Activated CD4-positive, alpha-beta T cell treated with anti-CD3 and anti-CD28 coated beads, Interleukin-10, Interleukin-2, amounts not matched to agents 100 ng/mL and 50 ng/mL, durations not matched to agents 16 hours and 8 hours (primary cell): Measurements from ENCODE around the gene SYCP1.
"Not testable (repeated sequence)": the region's sequence is repeated elsewhere in the genome, so short reads cannot be mapped to it uniquely, and the experiment has no call there.

Experiments
- DNase-seq: peaks from one replicate; pipeline ENCODE4 v3.0.0-alpha.2; 2020

Gene SYCP1, protein sequence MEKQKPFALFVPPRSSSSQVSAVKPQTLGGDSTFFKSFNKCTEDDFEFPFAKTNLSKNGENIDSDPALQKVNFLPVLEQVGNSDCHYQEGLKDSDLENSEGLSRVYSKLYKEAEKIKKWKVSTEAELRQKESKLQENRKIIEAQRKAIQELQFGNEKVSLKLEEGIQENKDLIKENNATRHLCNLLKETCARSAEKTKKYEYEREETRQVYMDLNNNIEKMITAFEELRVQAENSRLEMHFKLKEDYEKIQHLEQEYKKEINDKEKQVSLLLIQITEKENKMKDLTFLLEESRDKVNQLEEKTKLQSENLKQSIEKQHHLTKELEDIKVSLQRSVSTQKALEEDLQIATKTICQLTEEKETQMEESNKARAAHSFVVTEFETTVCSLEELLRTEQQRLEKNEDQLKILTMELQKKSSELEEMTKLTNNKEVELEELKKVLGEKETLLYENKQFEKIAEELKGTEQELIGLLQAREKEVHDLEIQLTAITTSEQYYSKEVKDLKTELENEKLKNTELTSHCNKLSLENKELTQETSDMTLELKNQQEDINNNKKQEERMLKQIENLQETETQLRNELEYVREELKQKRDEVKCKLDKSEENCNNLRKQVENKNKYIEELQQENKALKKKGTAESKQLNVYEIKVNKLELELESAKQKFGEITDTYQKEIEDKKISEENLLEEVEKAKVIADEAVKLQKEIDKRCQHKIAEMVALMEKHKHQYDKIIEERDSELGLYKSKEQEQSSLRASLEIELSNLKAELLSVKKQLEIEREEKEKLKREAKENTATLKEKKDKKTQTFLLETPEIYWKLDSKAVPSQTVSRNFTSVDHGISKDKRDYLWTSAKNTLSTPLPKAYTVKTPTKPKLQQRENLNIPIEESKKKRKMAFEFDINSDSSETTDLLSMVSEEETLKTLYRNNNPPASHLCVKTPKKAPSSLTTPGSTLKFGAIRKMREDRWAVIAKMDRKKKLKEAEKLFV

DNA sequence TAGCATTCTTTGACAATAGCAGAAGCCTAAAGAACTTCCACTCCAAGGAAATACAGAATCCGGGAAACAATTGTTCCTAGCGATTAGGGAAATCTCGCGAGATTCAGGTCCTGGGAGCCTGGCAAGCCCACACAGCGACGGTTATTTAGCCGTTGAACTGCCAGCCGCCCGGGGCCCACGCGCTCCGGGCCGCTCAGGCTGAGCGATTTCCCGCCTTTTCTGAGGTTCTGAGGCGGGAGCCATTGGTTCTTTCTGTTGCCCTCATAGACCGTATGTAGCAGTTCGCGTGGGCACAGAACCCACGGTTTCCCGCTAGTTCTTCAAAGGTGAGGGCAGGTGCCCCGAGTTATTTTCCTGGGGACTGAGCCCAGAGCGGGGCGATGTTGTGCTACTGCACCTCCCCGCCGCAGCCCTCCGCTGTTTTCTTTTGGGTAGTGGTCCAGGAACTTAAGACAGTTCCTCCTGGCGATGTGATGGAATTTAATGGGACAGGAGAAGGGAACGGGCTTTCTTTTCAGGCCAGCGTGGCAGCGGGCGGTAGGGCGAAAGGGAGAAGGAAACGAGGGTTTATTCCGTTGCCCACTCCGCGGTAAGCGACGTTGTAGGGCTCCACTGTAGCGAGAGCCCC lies at the start of gene SYCP1:
SYCP1 (plus strand) TSS at position 171 of the 628 bp plus-strand sequence. CDS start 602 bp downstream, outside the sequence.
- DNase-seq, result no peak

DNA sequence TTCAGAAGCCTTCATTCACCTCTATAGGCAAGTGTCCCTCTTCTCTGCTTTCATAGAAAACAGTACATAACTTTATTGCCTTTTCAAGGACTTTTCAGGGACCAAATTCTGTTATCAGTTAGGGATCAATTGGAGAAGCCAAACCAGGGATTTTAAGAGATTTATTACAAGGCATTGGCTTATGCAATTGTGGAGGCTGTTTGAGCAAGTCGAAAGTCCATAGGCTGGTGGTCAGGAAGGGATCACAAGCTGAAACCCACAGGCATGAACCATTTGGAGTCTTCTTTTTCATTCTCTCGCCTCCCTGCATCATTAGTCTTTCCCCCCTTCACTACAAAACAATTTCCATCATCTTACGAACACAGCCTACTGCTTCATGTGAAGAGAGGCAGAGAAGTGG lies 34.8 kb upstream of the SYCP1 start:
- no peak for DNase-seq

DNA sequence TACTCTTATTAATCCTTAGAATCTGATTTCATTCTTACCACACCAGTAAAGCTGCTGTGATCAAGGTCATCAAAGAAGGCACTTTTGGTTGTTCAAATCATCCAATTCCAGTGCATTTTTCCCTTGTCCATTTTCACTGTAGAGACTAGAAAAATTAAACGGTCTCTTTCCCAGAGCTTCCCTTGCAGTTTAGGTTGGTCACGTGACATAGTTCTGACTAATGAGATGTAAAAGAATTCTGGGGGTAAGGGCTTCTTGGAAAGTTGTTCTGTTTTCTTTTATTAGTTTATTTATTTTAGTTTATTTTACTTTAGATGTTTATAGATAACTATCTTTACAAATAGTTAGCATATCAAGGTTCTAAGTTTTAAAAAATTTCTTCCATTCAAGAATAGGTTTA lies 34.3 kb upstream of the SYCP1 start:
- DNase-seq, result no peak

DNA sequence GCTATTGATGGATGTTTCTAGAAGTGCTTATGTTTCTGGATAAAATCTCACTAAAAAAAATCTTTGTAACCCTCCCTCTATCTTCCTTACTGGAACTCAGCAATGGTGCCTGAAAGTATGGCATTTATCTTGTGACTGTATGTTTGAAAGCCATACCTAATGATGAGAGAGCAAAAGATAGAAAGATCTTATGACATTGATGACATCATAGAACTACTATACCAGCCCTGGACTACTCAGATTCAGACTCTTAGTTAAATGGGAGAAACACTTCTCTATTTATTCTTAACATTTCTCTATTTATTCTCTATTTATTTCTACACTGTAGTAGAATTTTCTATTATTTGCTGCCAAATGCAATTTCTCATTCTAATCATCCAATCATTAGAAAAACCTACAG lies 32.7 kb upstream of the SYCP1 start:
- no peak for DNase-seq

DNA sequence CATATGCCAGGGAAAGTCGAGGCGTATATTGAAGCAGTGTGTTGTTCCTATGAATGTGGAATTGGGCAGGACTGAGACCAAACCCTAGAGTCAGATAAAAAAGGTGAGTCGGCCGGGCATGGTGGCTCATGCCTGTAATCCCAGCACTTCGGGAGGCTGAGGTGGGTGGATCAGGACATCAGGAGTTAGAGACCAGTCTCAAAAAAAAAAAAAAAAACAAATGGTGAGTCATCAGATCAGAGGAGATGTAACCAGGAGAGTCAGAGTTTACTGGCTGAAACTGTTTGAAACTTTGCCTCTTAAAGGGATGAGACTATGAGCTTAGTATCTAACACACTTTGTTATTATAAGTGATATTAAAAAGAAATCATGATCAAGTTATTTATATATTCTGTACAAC lies 26.4 kb upstream of the SYCP1 start:
- DNase-seq, result no peak

DNA sequence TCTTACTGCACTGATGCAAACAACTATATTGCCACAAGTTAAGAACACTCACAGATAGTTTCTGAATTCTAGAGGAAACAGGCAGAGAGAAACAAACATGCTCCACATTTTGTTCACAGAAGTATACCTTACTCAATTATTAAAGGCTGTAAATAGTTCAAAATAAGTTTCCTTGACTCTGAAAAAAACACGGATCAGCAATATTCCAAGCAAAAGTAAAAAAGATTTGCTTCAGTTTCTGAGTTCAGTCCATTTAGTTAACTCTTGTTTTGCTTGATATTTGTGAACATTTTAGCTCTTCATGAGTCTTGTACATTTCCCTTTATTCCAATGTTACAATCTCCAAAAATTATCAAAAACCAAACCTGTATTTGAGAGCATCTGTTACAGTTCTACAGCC lies 24.6 kb upstream of the SYCP1 start:
- not testable (repeated sequence) for DNase-seq

DNA sequence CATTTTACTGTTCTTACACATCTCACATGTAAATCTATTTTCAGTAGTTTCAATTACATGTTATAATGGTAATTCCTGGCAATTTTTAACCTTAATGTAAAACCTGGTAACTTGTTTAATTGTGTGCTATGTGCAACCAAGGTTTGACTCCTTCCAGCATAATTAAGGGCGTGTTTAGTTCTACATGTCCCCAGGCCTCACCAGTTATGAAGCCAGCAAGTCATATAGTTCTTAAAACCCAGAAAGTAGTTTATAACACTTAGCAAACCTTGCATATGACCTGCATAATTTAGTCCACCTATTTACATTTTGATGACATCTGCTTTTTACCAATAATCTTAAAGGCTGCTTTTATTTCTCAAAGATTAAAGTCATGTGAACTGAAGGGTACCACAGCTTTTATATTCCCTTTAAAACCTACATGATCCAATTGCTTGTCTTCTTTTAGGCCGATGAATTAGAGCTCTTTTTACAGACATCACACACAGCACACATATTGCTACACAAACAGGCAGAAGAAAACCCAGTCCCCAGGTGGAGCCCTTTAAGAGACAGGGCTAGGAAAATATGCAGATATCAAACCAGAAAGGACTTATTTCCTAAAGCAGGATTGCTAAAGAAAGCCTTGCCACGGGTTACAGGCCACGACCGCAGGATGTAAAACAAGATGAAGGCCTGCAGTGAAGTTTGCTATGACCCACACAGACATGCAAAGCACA lies 23.2 kb upstream of the SYCP1 start:
- no peak for DNase-seq

DNA sequence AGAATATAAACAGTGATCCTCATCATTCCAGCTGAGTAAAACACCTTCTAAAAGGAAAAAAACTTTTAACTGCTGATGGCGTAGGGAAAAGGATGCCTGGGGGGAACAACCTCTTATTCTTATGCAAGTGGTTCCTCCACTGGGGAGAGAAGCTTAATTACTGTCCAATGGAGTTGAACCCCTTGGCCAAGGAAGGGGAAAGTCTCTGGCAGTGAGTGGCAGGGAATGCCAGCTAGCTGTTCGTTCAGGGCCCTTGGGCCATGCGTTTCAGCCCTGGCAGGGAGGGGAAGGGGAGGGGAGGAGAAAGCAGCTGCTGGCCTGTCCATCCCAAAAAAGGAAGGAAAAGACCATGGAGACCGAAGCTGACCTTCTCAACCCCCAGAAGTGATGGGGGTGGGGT lies 22.6 kb upstream of the SYCP1 start:
- no peak for DNase-seq

DNA sequence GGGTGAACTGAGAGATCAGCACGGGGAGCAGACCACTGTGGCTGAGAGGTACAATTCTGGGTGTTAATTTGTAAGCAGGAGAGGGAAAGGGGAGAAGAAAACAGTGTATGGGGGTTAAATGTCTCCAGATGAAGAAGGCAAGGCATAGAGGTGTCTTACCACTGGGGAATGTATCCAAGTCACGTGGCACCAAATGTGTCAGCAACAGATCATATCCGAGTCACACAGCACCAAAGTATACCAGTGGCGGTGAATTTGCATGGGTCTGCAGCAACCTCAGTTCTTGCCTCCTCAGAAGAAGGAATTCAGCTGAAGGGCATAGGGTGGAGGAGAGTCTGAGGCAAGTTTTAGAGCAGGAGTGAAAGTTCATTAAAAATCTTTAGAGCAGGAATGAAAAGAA lies 21.2 kb upstream of the SYCP1 start:
- DNase-seq, result no peak

DNA sequence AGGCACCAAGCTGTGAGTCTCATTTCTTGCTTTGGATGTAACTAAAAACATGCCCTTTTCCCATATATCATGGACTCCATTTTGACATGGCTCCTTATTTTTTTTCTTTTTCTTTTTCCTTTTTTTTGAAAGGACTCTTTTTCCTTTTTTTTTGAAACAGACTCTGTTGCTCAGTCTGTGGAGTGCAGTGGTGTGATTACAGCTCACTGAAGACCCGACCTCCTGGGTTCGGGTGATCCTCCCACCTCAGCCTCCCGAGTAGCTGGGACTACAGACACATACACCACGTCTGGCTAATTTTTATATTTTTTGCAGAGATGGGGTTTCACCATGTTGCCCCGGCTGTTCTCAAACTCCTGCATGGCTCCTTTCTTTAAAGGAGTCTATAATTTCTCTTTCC lies 10.4 kb upstream of the SYCP1 start:
- DNase-seq, result no peak

DNA sequence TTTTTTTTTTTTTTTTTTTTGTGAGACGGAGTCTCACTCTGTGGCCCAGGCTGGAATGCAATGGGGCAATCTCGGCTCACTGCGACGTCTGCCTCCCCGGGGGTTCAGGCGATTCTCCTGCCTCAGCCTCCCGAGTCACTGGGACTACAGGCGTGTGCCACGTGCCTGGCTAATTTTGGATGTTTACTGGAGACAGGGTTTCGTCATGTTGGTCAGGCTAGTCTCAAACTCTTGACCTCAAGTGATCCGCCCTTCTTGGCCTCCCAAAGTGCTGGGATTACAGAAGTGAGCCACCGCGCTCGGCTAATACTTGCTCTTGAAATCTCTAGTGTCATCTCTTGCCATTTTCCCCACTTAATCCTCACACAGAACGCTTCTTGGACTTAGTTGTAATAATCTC lies 1.1 kb upstream of the SYCP1 start:
- no peak for DNase-seq

DNA sequence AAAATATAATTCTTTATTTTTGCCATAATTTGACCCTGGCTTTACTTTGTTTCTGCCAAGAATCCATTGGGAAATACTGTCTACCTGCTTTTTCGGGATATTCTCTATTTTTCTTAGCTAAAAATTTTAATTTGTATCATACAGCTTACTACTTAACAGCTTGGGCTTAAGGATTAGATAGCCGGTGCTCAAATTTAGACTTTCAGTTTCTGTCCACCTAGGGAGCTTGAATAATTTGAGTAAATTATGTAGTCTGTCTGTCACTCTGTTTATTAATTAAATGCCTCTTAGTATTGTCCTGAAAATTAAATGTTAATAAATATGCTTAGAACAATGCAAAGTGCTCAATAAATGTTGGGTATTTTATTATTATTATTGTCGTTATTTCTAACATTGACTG lies 6.7 kb downstream of the SYCP1 start:
- no peak for DNase-seq

DNA sequence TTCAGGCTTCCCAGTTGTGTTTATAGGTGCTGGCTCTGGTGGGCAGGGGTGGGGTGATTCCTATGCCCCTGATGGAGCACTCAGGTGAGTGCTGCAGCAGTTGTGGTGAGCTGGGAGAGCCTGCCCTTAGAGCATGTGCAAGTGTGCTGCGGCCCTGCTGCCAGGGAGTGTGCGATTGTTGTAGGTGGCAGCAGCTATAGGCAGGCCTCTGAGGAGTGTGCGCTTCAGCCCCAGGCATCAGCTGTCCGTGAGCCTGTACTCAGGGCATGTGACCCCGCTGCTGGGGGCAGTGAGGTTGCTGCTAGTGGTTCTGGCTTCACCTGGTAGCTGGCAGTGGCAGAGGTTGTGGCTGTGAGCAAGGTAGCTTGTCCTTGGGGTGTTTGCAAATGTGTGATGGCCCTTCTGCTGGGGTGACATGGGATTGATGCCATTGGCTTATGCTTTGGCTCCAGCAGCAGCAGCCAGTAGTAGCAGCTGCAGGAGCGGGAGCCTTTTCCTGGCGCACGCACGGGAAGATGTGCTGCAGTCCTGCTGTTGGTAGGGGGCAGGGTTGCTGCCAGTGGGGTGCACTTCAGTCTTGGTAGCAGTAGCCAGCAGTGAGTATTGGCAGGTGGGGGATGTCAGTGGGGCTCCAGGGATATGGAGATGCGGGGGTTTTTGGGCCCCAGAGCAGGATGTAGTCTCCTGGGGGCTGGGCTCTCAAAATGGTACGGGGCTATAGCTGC lies 37.7 kb downstream of the SYCP1 start:
- DNase-seq, result no peak

DNA sequence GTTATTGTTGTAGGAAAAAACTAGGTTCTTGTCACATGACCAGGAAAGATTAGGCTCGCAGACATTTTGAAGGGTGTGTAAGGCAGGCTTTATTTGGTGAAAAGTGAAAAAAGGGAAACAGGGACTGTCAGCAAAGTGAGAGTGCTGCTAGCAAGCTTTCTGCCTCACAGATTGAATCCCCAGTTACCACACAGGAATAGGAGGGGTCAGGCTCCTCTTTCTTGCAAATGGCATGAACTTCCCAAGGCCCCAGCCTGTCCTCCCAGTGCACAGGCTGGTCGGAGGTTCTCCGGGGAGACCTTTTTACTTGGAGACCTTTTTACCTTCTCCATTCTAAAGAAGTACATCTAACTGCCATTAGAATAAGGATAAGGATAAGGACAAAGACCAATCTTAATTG lies 42.1 kb downstream of the SYCP1 start:
- no peak for DNase-seq

DNA sequence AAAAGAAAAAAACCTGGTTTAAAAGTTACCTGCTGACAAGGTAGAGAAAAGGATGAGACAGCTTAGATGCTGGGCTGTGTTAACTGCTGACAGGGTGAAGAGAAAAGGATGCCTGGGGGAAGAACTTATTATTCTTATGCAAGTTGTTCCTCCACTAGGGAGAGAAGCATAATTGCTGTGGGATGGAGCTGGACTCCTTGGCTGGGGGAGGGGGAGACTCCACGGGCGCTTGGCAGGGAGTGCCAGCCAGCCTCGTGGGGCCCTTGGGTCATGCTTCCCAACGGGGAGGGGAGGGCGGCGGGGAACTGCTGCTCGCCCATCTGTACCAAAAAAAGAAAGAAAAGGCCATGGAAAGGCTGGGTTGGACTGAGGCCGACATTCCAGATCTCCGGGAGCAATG lies 47.2 kb downstream of the SYCP1 start:
- no peak for DNase-seq

DNA sequence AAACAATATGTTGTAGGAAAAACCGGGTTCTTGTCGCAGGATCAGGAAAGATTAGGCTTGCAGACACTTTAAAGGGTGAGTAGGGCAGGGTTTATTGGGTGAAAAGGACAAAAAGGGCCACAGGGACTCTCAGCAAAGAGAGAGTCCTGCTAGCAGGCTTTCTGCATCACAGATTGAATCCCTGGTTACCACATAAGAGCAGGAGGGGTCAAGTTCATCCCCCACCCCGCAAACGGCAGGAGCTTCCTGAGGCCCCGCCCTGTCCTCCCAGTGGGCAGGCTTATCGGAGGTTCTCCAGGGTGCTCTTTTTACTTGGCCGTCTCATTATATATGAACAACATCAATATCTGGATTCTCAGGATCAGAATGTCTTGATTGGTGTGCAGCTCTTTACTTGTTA lies 47.7 kb downstream of the SYCP1 start:
- no peak for DNase-seq

DNA sequence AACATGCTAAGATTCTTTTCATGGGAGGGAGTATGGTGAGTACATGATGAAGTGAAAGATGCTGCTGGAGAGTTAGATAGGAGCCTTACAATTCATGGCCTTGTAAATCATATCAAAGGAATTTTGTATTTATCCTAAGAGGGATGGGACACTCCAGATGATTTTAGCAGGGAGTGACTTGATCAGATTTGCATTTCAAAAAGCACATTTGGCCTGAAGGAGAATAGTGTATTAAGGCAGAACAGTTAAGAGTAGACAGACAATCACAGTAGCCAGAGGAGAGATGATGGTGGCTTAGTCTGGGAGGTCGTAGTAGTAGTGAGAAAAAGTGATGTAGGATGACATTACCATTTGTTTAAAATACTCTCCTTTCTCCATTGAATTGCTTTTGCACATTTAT lies 48.8 kb downstream of the SYCP1 start:
- DNase-seq, result no peak

DNA sequence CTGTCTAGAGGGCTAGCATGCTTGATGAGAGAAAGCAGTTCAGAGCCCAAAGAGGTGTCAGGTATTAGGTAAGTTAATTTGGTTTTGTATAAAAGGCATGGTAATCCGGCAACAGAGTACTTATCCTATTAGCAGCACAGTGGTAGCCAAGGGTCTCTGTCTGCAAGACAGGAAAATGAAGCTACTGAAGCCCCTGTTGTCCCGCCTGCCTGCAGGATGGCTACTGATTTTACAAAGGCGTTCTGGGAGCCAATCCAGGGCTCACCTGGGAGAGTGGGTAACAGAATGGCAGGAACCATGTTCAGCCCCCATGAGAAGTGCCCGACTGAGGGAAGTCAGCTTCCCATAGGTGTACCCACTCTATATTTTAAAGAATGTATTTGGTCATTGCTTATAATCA lies 61.1 kb downstream of the SYCP1 start:
- DNase-seq, result not testable (repeated sequence)

DNA sequence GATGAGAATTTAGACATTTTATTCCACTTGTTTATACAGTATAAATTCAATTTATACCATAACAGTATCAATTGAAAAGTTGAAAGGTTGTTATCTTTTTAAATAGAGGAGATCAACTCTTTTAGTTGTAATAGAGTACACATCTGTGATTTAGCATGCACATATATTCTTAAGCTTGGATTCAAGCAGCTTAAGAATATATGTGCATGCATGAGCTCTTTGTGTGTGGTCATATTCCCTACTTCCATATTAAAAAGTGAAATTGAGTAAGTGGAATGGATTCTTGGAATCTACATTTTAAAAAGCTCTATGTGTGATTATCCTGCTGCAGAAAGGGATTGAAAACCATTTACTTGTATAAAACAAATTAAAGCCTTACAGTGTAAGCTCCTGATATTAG lies 71.9 kb downstream of the SYCP1 start:
- DNase-seq, result no peak

DNA sequence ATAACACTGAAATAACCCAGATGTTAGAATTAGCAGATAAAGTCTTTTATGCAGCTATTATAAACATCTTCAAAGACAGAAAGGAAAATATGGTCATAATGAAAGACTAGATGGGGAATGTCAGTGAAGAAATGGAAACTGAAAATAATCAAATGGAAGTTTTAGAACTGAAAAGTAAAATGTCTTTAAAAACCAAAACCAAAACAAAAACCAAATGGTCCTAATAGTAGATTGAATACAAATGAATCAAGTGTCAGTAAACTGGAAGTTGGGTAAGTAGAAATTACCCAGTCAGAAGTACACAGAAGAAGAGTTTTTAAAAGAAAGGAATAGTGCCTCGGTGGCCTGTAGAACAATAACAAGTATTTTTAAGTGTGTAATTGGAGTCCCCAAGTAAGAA lies 72.7 kb downstream of the SYCP1 start:
- DNase-seq, result no peak

DNA sequence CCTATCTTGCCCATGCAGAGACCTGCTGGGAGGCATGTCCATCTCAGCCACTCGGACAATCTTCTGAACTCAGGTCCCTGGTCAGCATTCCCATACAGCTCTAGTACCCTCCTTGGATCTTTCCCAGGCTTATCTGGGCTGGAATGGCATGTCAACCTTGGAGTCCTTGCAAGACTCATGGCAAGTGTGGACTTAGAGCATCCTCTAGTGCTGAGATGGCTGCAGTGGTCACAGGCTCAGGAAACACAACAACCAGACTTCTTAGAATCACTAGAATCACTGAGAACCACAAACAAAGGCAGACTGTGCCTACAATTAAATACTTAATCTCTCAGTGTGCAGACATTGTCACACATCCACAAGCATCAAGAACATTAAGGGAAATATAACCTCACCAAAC lies 101.9 kb downstream of the SYCP1 start:
- no peak for DNase-seq

DNA sequence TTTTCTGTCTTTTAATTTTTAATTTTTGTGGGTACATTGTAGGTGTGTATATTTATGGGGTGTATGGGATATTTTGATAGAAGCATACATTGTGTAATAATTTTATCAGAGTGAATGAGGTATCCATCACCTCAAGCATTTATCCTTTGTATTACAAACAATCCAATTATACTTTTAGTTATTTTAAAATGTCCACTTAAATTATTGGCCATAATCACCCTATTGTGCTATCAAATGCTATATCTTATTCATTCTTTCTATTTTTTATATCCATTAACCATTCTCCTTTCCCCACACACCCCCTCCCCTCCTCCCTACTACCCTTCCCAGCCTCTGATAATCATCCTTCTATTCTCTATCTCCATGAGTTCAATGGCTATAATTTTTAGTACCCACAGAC lies 104.8 kb downstream of the SYCP1 start:
- no peak for DNase-seq
